ENCODE results near the gene ZNF101.

- TF ChIP-seq, protein P1, sequence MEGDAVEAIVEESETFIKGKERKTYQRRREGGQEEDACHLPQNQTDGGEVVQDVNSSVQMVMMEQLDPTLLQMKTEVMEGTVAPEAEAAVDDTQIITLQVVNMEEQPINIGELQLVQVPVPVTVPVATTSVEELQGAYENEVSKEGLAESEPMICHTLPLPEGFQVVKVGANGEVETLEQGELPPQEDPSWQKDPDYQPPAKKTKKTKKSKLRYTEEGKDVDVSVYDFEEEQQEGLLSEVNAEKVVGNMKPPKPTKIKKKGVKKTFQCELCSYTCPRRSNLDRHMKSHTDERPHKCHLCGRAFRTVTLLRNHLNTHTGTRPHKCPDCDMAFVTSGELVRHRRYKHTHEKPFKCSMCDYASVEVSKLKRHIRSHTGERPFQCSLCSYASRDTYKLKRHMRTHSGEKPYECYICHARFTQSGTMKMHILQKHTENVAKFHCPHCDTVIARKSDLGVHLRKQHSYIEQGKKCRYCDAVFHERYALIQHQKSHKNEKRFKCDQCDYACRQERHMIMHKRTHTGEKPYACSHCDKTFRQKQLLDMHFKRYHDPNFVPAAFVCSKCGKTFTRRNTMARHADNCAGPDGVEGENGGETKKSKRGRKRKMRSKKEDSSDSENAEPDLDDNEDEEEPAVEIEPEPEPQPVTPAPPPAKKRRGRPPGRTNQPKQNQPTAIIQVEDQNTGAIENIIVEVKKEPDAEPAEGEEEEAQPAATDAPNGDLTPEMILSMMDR (conservative IDR thresholded peaks at IDR 0.05): no peak
- no peak for TF ChIP-seq ZFX (IDR thresholded peaks at IDR 0.05)
Measured at GRCh38 chr19:19687090-19687489, 18.5 kb downstream of the ZNF101 start.

Measured in C4-2B (cell line).